Measurements from ENCODE around the gene PCSK1N. TPM values are rescaled to one million over a fixed set of nuclear protein-coding genes. Genes with fewer than 3 reads are reported as not detected.

PCSK1N gene
- total and polyA plus RNA-seq, 9 of the 15 experiments (the other 6 are each of a cell fraction or from before 2014, with no cell fraction given): 0.07 to 0.55 (median 0.54) TPM; not detected in 6

DNA sequence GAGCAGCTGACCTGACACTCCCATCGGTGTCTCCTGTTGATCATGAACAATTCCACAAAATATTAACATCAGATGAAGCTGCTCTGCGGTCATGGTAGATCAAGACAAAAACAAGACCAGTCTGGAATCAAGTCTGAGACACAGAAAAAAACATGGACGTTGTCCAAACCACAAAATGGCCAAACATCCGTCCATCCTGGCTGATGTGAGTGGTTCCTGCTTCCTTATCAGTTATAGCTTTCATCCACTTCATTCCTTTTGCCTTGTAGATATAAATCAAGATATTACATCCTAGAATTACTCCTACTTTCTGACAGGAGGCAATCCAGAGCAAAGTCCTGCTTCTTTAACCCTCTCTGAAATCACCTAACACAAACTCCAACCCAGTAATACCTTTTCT is 28.8 kb upstream of the PCSK1N start (continued):
- TF ChIP-seq, protein P1, sequence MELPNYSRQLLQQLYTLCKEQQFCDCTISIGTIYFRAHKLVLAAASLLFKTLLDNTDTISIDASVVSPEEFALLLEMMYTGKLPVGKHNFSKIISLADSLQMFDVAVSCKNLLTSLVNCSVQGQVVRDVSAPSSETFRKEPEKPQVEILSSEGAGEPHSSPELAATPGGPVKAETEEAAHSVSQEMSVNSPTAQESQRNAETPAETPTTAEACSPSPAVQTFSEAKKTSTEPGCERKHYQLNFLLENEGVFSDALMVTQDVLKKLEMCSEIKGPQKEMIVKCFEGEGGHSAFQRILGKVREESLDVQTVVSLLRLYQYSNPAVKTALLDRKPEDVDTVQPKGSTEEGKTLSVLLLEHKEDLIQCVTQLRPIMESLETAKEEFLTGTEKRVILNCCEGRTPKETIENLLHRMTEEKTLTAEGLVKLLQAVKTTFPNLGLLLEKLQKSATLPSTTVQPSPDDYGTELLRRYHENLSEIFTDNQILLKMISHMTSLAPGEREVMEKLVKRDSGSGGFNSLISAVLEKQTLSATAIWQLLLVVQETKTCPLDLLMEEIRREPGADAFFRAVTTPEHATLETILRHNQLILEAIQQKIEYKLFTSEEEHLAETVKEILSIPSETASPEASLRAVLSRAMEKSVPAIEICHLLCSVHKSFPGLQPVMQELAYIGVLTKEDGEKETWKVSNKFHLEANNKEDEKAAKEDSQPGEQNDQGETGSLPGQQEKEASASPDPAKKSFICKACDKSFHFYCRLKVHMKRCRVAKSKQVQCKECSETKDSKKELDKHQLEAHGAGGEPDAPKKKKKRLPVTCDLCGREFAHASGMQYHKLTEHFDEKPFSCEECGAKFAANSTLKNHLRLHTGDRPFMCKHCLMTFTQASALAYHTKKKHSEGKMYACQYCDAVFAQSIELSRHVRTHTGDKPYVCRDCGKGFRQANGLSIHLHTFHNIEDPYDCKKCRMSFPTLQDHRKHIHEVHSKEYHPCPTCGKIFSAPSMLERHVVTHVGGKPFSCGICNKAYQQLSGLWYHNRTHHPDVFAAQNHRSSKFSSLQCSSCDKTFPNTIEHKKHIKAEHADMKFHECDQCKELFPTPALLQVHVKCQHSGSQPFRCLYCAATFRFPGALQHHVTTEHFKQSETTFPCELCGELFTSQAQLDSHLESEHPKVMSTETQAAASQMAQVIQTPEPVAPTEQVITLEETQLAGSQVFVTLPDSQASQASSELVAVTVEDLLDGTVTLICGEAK (IDR thresholded peaks at IDR 0.05): no peak
- TF ChIP-seq, protein P1 (CRISPR knock-in tag; IDR thresholded peaks at IDR 0.05): no peak
- TF ChIP-seq NFATC3 (IDR thresholded peaks at IDR 0.05) (no peak), FOXK1 (CRISPR knock-in tag; IDR thresholded peaks at IDR 0.05; ENCODE audit: borderline replicate concordance) (no peak), TCF7 (IDR thresholded peaks at IDR 0.05; ENCODE audit: borderline replicate concordance) (no peak), PYGO2 (tag; IDR thresholded peaks at IDR 0.05) (no peak), KDM4B (IDR thresholded peaks at IDR 0.05; ENCODE audit: borderline replicate concordance in 2 of 2, low read depth in 1 of 2) (no peak), CHD1 (IDR thresholded peaks at IDR 0.05; ENCODE audit: low read length) (no peak), ZNF324 (CRISPR knock-in tag; IDR thresholded peaks at IDR 0.05) (no peak), DPF2 (IDR thresholded peaks at IDR 0.05) (peak; percentile 65), ZNF589 (CRISPR knock-in tag; IDR thresholded peaks at IDR 0.05; ENCODE audit: low read depth) (no peak), BCOR (IDR thresholded peaks at IDR 0.05) (no peak), SMARCB1 (IDR thresholded peaks at IDR 0.05; ENCODE audit: insufficient read length, low read depth) (no peak), NFIX (CRISPR knock-in tag; IDR thresholded peaks at IDR 0.05; ENCODE audit: low read depth) (no peak), NONO (IDR thresholded peaks at IDR 0.05; ENCODE audit: low read depth in 2 of 2, low read length in 1 of 2) (no peak), NCOA2 (IDR thresholded peaks at IDR 0.05; ENCODE audit: partially characterized antibody in 2 of 2) (no peak), TGIF2 (CRISPR knock-in tag; IDR thresholded peaks at IDR 0.05) (no peak), ARID1B (IDR thresholded peaks at IDR 0.05) (peak; percentile 64), SIN3A (IDR thresholded peaks at IDR 0.05; ENCODE audit: borderline replicate concordance in 2 of 2, control insufficient read depth in 1 of 2, low read depth in 2 of 2, low read length in 2 of 2) (no peak), HMG20B (CRISPR knock-in tag; IDR thresholded peaks at IDR 0.05) (no peak)

Data from K562 (cell line).